IMR-90 (cell line): Measurements from ENCODE around the gene PADI1. TPM values are rescaled to one million over a fixed set of nuclear protein-coding genes. Genes with fewer than 3 reads are reported as not detected.

ENCODE experiments used
- ATAC-seq: fragments of 200-7000 bp; cut with Tn5 transposase; 2 replicates; pipeline ENCODE4 v1.9.1; 2020; ENCODE audit warnings: low read depth, mild to moderate bottlenecking, moderate library complexity
- BruUV-seq: library from RNA; stranded (reverse); fragments of 400-500 nt; replicated peaks from 2 replicates; lab custom pipeline; 2021; lab: Mats Ljungman, UMichigan
- CTCF ChIA-PET: fragments of 300-600 bp; formaldehyde crosslinking; extraction: SDS; loops from one replicate; lab custom pipeline; 2021; ENCODE audit warnings: antibody characterized with exemption; lab: Yijun Ruan, JAX
- POLR2A ChIA-PET: fragments of 300-600 bp; sonication (Branson Sonifier 250); formaldehyde crosslinking; loops from one replicate; lab custom pipeline; 2022; ENCODE audit warnings: antibody characterized with exemption; ENCODE audit not compliant: unreplicated experiment; lab: Charles Lee
- DNase-seq: peaks from one replicate; pipeline ENCODE4 v3.0.0; 2013
- H2AFZ ChIP-seq: replicated peaks from 2 replicates; pipeline ENCODE3; 2013; ENCODE audit warnings: low read length, mild to moderate bottlenecking; ENCODE audit not compliant: poor library complexity
- H2AK5ac ChIP-seq: 2 replicates; pipeline ENCODE4 v1.6.1; 2013; ENCODE audit warnings: low read depth, low read length, inconsistent platforms
- H2AK9ac ChIP-seq: replicated peaks from 2 replicates; pipeline ENCODE3; 2013; ENCODE audit warnings: mild to moderate bottlenecking, low read depth, low read length, moderate library complexity; ENCODE audit not compliant: poor library complexity
- H2BK120ac ChIP-seq: 2 replicates; pipeline ENCODE4 v1.6.1; 2013; ENCODE audit warnings: low read depth, low read length, inconsistent platforms
- H2BK15ac ChIP-seq: 3 replicates; pipeline ENCODE4 v1.6.1; 2013; ENCODE audit warnings: low read depth, low read length, inconsistent platforms
- H2BK20ac ChIP-seq: 2 replicates; pipeline ENCODE4 v1.6.1; 2013; ENCODE audit warnings: low read depth, mild to moderate bottlenecking, inconsistent platforms, low read length, moderate library complexity
- H2BK5ac ChIP-seq: 2 replicates; pipeline ENCODE4 v1.6.1; 2013; ENCODE audit warnings: mild to moderate bottlenecking, low read depth, low read length, inconsistent platforms; ENCODE audit not compliant: poor library complexity, severe bottlenecking
- H3K14ac ChIP-seq: replicated peaks from 2 replicates; pipeline ENCODE4 v1.6.1; 2013; ENCODE audit warnings: low read depth, low read length, inconsistent platforms
- H3K18ac ChIP-seq: 2 replicates; pipeline ENCODE4 v1.6.1; 2013; ENCODE audit warnings: low read depth, low read length, control low read depth
- H3K23ac ChIP-seq: 2 replicates; pipeline ENCODE4 v1.6.1; 2013; ENCODE audit warnings: low read depth, low read length, inconsistent platforms
- H3K27ac ChIP-seq: 2 replicates; pipeline ENCODE4 v1.5.1; 2013; ENCODE audit warnings: mild to moderate bottlenecking, control low read depth, low read length; ENCODE audit not compliant: insufficient read depth
- H3K27me3 ChIP-seq: 2 replicates; pipeline ENCODE4 v1.6.1; 2013; ENCODE audit warnings: low read length; ENCODE audit not compliant: control insufficient read depth, insufficient read depth
- H3K36me3 ChIP-seq: 2 replicates; pipeline ENCODE4 v1.6.1; 2013; ENCODE audit warnings: low read length, mixed read lengths; ENCODE audit not compliant: control insufficient read depth, insufficient read depth
- H3K4ac ChIP-seq: 2 replicates; pipeline ENCODE4 v1.6.1; 2013; ENCODE audit warnings: low read depth, low read length, inconsistent platforms
- H3K4me1 ChIP-seq: 2 replicates; pipeline ENCODE4 v1.6.1; 2013; ENCODE audit warnings: low read length, mixed read lengths; ENCODE audit not compliant: control insufficient read depth, insufficient read depth
- H3K4me2 ChIP-seq: 2 replicates; pipeline ENCODE4 v1.6.1; 2013; ENCODE audit warnings: low read depth, mild to moderate bottlenecking, control low read depth, low read length, moderate library complexity
- H3K4me3 ChIP-seq: 2 replicates; pipeline ENCODE4 v1.5.1; 2013; ENCODE audit warnings: low read depth, mild to moderate bottlenecking, control low read depth, low read length, moderate library complexity; ENCODE audit not compliant: insufficient read depth
- H3K56ac ChIP-seq: 2 replicates; pipeline ENCODE4 v1.6.1; 2013; ENCODE audit warnings: low read length, inconsistent platforms; ENCODE audit not compliant: insufficient read depth; ENCODE audit errors: extremely low read depth
- H3K79me1 ChIP-seq, 2 experiments: 2 replicates each; pipeline ENCODE4 v1.6.1; 2013; ENCODE audit warnings: low read length in 2 of 2, inconsistent platforms in 1 of 2, low read depth in 1 of 2
- H3K9ac ChIP-seq: 2 replicates; pipeline ENCODE4 v1.6.1; 2013; ENCODE audit warnings: low read depth, low read length, control low read depth
- H3K9me1 ChIP-seq: 2 replicates; pipeline ENCODE4 v1.6.1; 2013; ENCODE audit warnings: low read length, inconsistent platforms; ENCODE audit not compliant: insufficient read depth
- H3K9me3 ChIP-seq: 2 replicates; pipeline ENCODE4 v1.6.1; 2013; ENCODE audit warnings: low read length; ENCODE audit not compliant: control insufficient read depth, insufficient read depth
- H4K20me1 ChIP-seq: 2 replicates; pipeline ENCODE4 v1.6.1; 2013; ENCODE audit warnings: low read length, inconsistent platforms; ENCODE audit not compliant: insufficient read depth
- H4K5ac ChIP-seq: 2 replicates; pipeline ENCODE4 v1.6.1; 2013; ENCODE audit warnings: mild to moderate bottlenecking, low read depth, low read length, control low read depth
- H4K8ac ChIP-seq, 2 experiments: 2 replicates each; pipeline ENCODE4 v1.6.1; 2013; ENCODE audit warnings: low read depth in 2 of 2, low read length in 2 of 2, control low read depth in 1 of 2, inconsistent platforms in 1 of 2
- H4K91ac ChIP-seq: 2 replicates; pipeline ENCODE4 v1.6.1; 2013; ENCODE audit warnings: low read depth, low read length, inconsistent platforms; ENCODE audit not compliant: insufficient read depth
- CEBPB ChIP-seq: IDR thresholded peaks from 2 replicates; pipeline ENCODE4 v1.6.1; 2012; ENCODE audit warnings: low read depth, low read length, improper control_type of control experiment
- MAFK ChIP-seq: IDR thresholded peaks from 2 replicates; pipeline ENCODE4 v1.6.1; 2012; ENCODE audit warnings: low read depth, low read length, improper control_type of control experiment
- SMC3 ChIP-seq: fragments of 150-350 bp; IDR thresholded peaks from 2 replicates; pipeline ENCODE4 v1.6.1; 2016; ENCODE audit warnings: low read depth, mild to moderate bottlenecking, antibody characterized with exemption, low read length, moderate library complexity
- WGBS, 2 experiments: methylation state at CpG; one replicate each; pipeline versions ENCODE4 v1.1.5 to v1.1.7; 2013; ENCODE audit warnings: missing lambda C conversion rate in 2 of 2; ENCODE audit not compliant: insufficient read length in 1 of 2; ENCODE audit errors: extremely low coverage in 2 of 2; 5-methylcytosine and 5-hydroxymethylcytosine counted together
- dilution Hi-C: fragments of 300-500 bp; cut with HindIII; formaldehyde crosslinking; loops from one replicate; pipeline ENCODE4 v1.14.3; 2018; ENCODE audit warnings: low sequenced_read_pairs; ENCODE audit not compliant: unreplicated experiment
- in situ Hi-C: fragments of 300-500 bp; cut with MboI; formaldehyde crosslinking; loops from 3 replicates; pipeline ENCODE4 v1.14.3; 2019; ENCODE audit warnings: low sequenced_read_pairs, inconsistent platforms, mixed read lengths
- intact Hi-C: fragments of 100-400 bp; cut with micrococcal nuclease; formaldehyde crosslinking; loops from 2 replicates; pipeline ENCODE4 v1.10.0; 2022
- polyA plus RNA-seq, 3 experiments: library from polyadenylated mRNA; depleted of rRNA; stranded (reverse); fragments of >200 nt; gene quantifications; 2 replicates each; pipeline ENCODE4 v1.2.3, GENCODE V29; 2012; ENCODE audit warnings: low replicate concordance in 1 of 3
- total RNA-seq: library from RNA; depleted of rRNA; stranded (reverse); fragments of >200 nt; gene quantifications from 2 replicates; pipeline ENCODE4 v1.2.3, GENCODE V29; 2012

PADI1 gene
- total and polyA plus RNA-seq, 2 of the 4 experiments (the other 2 are of a cell fraction), result 0.17 TPM; not detected in 1

DNA sequence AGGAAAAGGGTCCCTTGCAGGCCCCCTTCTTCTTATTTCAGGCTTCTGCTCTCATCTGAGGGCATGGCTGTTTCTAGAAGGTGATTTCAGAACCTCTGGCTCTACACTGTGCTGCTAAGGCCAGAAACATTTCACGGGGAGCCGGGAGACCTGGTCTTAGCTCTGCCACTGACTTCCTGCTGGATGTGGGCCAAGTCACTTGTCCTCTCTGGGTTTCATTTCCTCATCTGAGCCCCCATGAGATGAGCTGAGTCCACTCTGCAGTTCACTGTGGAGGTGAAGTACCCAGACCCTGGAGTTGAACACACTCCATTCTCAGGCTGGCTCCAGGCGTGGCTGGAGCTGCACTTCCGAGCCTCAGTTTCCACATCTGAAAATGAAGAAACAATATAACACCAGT is 2.1 kb downstream of the PADI1 start:
- dilution Hi-C loops, result no loop called here
- Histone ChIP-seq H4K20me1 (no peaks in the 10 kb centered on the region), H3K27ac (no peak overlapping the region), H3K4me2 (no peak overlapping the region), H3K9ac (no peak overlapping the region), H3K4ac (no peak overlapping the region), H2AK9ac (no peak overlapping the region), H3K14ac (0 out of 2 replicates have a peak overlapping the region, but pooled peaks have one; percentile 6), H3K9me1 (peaks cover 16% of the 10 kb centered on the region; the same call in 1 of the 2 replicates), H3K56ac (no peak overlapping the region), H4K8ac (no peak overlapping the region), H2BK15ac (no peak overlapping the region; the same call in 2 of the 3 replicates), H3K23ac (no peak overlapping the region), H3K36me3 (no peaks in the 10 kb centered on the region), H2BK120ac (peak overlapping the region; percentile 47; the same call in 1 of the 2 replicates), H4K5ac (no peak overlapping the region), H3K27me3 (peaks cover 6% of the 10 kb centered on the region), H3K79me1 (no peaks in the 10 kb centered on the region), H3K18ac (no peak overlapping the region), H2AK5ac (no peak overlapping the region), H2BK20ac (0 out of 2 replicates have a peak overlapping the region, but pooled peaks have one; percentile 38), H3K4me3 (no peak overlapping the region), H2AFZ (no peak overlapping the region), H4K91ac (no peak overlapping the region), H3K9me3 (no peaks in the 10 kb centered on the region), H2BK5ac (no peak overlapping the region), H3K4me1 (peaks cover 3% of the 10 kb centered on the region)
- intact Hi-C loops, result no loop called here
- CTCF ChIA-PET, result interaction anchor here (1.2 kb wide), 1 partner anchor 81 kb away, joined by 6 read pairs; no protein-coding TSS in a partner anchor
- no peak for ATAC-seq
- WGBS, 2 experiments, result no CpG with 5 or more reads among the region's 4 CpGs
- no TSS peak for BruUV-seq
- DNase-seq, result no peak
- POLR2A ChIA-PET, result no interaction called here
- no peak for TF ChIP-seq SMC3
- TF ChIP-seq MAFK, result no peak
- TF ChIP-seq CEBPB, result no peak
- in situ Hi-C loops, result no loop called here
